Measurements from ENCODE around the gene FGFR2.

- no peak for TF ChIP-seq SIN3A (IDR thresholded peaks at IDR 0.05; ENCODE audit: borderline replicate concordance, low read depth, low read length)
- TF ChIP-seq ZBTB33 (IDR thresholded peaks at IDR 0.05; ENCODE audit: borderline replicate concordance, low read depth): no peak
- TF ChIP-seq EZH2phosphoT487 (IDR thresholded peaks at IDR 0.05; ENCODE audit: borderline replicate concordance, low read depth): no peak
- TF ChIP-seq CTCF (IDR thresholded peaks at IDR 0.05): no peak
- no peak for TF ChIP-seq NFIC (IDR thresholded peaks at IDR 0.05; ENCODE audit: borderline replicate concordance)
- TF ChIP-seq USF2 (IDR thresholded peaks at IDR 0.05; ENCODE audit: borderline replicate concordance, low read depth, low read length): no peak
- no peak for TF ChIP-seq PBX3 (IDR thresholded peaks at IDR 0.05)
- TF ChIP-seq TCF12 (IDR thresholded peaks at IDR 0.05): no peak
- no peak for TF ChIP-seq EP300 (IDR thresholded peaks at IDR 0.05; ENCODE audit: borderline replicate concordance in 1 of 2, low read depth in 1 of 2, low read length in 1 of 2)
- no peak for TF ChIP-seq RFX5 (IDR thresholded peaks at IDR 0.05; ENCODE audit: low read length)
- no peak for TF ChIP-seq RCOR1 (IDR thresholded peaks at IDR 0.05; ENCODE audit: low read length)
These were observed 88.0 kb downstream of the FGFR2 start for GRCh38 chr10:121510201-121510771.

Measured in SK-N-SH (cell line).